Right forelimb (tissue), 1 donor: ENCODE measurements around the gene DCHS2.

Source experiments
- DNase-seq: peaks from one replicate; pipeline ENCODE4 v3.0.0-alpha.2; 2018

The DCHS2 gene

DNA sequence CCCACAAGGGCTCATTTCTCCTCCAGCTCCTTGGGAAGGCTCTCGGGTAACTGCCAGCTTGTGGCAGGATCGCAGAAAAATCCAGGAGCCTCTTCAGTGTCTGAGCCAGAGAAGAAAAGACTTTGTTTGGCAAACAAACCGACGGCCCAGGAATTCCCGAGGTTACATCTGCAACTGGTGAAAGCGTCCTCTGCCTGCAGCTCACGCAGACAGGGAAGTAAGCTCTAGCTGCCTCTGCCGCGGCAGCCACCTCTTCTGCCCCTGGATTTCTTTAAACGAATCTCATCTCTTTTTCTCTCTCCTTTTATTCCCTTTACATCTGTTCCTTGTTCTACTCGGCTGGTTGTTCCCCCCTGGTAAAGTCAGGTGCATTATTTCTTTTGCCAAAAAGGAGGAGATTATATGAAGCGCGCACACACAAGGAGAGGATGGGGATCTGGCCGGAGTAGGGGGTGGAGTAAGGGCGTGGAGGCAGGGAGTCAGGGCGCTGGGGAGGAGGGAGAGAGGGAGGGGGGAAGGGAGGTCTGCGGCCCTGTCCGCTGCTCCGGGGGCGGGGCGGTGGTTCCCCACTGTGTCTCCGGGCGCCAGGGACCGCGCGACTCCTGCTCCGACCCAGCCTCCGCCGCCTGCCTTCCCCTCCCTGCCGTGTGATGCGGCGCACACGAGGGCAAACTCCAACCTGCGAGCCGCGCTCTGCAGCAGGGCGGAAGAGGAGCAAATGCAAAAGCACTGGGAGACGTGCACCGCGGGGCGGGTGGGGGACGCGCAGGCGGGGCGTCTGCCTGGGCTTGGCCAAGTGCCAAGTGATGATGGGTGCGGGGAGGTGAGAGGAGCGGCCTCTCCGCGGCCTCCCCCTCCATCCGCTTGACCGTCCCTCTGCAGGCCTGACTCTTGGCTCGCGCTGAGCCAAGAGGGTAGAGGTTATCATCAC is at the start of gene DCHS2:
Gene DCHS2 (minus strand): TSS at position 459 of the 931 bp plus-strand sequence. CDS start 444 bp downstream, at position 15.
- peak; percentile 72 for DNase-seq

GRCh38 chr4:154534296-154534695 is 42.7 kb upstream of the DCHS2 start:
- no peak for DNase-seq

DNA sequence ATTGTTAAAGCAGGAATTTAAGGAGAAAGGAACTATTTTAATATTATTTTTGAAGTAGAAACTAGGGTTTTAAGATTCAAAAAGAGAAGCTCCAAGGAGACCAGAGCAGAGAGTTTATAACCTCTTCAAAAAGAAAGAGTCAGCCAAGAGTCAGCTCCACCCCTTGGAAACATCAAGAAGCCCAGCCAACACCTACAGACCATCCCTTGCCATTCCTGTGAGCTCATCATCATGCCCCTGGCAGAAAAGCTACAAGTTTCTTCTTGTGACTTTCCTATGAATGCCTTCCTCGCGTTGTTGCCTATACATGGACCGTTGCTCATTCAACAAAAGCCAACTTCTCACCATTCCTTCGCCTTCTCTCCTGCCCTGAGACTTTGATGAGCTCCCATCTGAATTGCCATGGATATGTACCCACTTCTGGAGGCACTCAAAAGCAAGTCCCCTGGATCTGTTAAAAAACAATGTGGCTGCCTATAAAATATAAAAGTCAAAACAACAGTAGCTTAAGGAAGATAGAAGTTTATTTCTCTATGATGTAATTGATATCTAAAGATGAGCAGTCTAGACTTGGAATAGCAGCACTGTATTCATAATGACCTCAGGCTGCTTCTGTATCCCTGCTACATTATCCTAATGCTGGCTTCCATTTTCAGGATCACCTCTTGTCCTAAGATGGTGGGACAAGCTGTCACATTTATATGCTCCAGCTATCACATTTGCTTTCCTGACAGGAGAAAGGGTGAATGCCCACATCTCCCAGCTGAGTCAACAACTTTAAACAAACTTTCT is 38.3 kb upstream of the DCHS2 start:
- DNase-seq: no peak

- no peak for DNase-seq
Observed at GRCh38 chr4:154528869-154529268, 37.3 kb upstream of the DCHS2 start.

- no peak for DNase-seq
Observed at GRCh38 chr4:154527308-154527707, 35.7 kb upstream of the DCHS2 start.

DNA sequence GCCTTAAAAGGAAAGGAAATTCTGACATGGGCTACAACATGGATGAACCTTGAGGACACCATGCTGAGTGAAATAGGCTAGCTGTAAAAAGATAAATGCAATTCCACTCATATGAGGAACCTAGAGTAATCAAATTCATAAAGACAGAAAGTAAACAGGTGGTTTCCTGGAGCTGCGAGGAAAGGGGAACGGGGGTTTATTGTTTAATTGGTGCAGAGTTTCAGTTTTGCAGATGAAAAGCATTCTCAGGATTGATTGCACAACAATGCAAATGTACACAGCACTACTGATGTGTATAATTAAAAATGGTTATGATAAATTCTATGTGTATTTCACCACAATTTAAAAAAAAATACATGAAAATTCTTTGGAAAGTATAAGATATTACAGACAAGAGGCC is 34.6 kb upstream of the DCHS2 start:
- DNase-seq: no peak

- no peak for DNase-seq
Observed at GRCh38 chr4:154521607-154522006, 30.0 kb upstream of the DCHS2 start.

GRCh38 chr4:154519214-154519613 is 27.6 kb upstream of the DCHS2 start:
- no peak for DNase-seq

DNA sequence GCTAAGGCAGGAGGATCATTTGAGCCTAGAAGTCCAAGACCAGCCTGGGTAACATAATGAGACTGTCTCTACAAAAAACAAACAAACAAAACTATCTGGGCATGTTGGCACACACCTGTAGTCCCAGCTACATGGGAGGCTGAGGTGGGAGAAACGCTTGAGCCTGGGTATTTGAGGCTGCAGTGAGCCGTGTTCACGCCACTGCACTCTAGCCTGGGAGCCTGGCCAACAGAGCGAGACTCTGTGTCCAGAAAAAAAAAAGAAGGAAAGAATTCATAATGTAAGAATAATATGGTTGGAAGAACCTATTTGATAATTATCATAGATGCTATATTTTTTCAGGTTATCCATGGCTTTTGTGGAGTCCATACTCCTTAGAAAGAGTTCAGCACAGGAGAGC is 26.0 kb upstream of the DCHS2 start:
- DNase-seq: no peak

DNA sequence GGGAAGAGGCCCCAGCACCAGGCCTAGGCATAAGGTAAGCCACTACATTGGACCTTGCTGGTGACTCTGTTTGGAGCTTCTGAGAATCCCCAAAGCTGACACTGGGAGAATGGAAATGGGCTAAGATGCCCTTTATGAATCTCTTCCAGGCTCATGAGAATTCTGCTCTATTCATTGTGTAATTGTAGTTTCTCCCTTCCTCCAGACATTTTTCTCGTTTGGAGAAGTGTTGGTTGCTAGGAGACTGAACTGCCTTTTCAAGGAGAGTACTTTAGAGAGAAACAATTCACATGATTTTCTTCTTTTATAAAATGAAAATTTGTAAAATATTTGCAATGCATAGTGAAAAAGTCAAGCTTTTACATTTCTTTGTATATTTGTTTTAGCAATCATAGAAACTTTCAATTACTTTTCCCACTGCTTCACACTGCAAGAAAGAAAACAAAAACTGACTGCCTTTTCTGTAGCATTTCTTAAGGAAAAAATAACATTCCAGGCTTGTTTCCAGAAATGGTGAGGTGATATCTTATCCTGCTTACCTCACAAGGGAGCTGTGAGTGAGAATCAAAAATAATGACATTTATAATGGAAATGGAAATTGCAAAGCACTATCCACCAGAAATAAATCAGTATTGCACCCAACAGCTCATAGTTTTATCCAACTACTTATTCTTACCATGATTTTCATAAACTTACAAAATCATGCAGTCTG is 24.9 kb upstream of the DCHS2 start:
- no peak for DNase-seq

DNA sequence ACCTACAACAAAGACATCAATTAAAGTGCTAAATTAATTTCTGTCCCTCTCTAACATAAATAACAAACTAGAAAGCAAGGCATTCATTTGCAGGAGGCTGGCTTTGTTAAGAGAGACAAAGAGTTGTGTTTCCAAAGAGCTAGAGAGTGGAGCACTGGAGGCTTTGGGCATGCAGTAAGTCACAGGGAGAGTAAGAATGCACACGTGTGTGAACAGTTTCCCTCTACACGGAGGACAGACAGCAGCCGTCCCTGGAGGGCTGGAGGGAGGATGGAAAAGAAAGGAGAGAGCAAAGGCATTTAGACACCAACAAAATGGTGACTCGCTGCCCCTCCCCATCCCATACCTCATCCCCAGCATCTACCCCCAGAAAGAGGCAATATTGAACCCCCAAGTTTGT is 20.4 kb upstream of the DCHS2 start:
- DNase-seq: no peak

GRCh38 chr4:154511548-154511947 is 19.9 kb upstream of the DCHS2 start:
- DNase-seq: no peak

DNA sequence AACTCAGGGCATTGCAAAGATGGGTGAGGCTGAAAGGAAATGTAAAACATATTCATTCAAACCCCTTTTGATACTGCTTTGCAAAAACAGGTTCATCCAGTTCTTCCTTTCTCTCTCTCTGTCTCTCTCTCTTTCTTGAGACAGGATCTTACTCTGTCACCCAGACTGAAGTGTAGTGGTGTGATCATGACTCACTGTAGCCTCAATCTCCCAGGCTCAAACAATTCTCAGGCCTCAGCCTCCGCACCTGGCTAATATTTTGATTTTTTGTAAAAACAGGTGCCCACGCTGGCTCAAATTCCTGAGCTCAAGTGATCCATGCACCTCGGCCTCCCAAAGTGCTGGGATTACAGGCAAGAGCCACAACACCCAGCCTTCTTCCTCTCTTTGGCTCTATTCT is 15.6 kb upstream of the DCHS2 start:
- DNase-seq: no peak

DNA sequence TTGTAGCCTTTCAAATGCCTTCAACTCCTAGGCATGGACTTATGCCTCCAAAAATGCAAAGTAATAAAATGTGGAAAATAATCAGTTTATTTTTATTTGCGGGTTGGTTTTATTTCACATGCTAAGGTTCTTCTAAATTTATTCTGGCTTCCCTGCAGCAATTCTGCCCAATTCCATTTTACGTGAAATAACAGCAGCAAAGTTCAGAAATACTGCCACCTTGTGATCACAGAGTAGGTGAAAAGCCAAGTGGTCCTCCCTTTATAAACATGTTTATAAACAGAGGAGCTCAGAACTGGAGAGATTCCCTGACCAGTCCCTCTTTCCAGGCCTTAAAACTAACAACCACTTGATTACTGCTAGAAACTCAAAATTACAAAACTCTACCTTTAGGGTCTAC is 14.7 kb upstream of the DCHS2 start:
- DNase-seq: no peak

- DNase-seq: no peak
Observed at GRCh38 chr4:154503598-154503997, 12.0 kb upstream of the DCHS2 start.

DNA sequence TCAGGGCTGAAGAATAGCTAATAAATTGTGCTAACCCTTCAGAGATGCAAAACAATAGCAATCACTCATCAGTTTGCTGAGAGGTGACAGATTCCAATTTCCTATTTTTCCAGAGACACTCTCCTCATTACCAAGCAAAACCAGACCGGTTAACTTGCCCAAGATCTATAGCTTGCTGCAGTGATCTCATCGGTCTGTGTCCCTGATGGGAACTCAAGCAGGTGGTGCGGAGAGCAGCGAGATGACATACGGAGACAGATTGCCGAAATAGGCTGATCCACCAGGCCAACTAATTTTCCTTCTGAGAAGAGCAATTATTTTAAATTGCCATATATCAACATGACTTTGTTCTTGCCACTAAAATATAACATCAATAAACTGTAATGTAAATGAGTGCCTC is 10.5 kb upstream of the DCHS2 start:
- no peak for DNase-seq

GRCh38 chr4:154497889-154498288 is 6.3 kb upstream of the DCHS2 start:
- DNase-seq: peak; percentile 61

DNA sequence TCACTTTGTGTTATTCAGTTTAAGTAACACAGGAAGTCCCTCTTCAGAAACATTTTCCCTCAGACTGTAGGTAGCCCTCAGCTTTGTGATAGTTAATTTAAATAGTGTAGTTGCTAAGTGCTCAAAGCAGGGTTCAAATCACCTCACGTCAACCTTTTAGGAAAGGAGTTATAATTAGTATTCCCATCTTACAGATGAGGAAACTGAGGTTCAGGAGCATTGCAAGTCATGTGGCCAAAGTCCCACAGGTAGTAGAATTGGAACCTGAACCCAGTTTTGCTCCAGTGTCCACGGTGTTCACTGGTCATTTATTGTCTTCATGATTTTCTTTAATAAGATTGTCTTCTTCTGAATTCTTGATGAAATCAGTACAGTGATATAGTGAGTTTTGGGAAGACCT is 4.3 kb upstream of the DCHS2 start:
- DNase-seq: no peak

DNA sequence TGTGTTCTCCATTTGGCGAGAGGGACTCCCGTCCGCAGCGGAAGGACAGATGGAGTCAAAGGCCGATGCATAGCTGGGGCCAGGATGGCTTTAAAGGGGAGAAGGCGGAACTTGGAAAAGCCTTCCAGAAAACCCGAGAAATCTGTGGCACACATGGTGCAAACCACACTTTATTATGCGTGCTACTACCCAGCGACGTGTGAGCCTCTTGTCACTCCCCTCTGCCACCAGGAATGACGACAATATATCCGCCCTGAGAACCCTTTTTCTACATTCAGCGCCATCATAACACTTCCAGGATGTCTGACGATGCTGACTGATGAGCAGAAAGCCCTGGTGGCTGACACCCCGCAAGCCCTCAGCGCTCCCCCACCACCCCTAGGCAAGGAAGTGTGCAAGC is 689 bp upstream of the DCHS2 start:
- DNase-seq: peak; percentile 60

DNA sequence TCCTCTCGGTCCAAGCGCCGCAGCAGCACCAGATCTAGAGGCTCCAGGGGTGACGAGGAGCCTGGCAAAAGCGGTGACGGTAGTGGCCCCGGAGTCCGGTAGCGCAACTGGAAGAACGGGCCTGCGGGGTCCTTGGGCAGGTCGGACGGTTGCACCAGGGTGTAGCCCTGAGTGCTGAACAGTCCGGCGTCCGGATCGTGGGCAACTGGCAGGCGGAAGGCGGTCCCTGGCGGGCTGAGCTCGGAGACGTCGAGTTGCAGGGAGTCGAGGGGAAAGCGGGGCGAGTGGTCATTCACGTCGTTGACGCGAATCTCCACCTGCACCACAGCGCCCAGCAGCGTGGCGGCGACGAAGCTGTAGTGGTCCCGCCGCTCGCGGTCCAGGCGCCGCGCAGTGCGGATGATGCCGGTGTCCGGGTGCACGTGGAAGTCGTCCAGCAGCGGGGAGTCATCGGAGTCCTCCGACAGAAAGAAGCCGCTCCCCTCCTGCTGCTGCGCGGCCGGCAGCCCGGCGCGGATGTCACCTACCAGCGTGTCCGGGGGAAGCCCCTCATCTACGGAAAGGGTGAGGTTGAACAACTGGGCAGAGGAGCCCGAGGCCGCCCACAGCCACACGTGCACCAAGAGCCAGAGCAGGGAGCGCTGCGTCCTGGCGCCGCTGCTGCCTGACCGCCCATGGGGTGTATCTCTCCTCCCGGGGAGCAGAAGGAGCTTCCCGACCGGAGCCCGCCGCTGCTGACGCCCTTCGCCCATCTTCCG is 837 bp downstream of the DCHS2 start:
- peak; percentile 61 for DNase-seq

GRCh38 chr4:154490234-154490582 is 1.4 kb downstream of the DCHS2 start:
- DNase-seq: no peak

- DNase-seq: no peak
Observed at GRCh38 chr4:154489558-154490233, 1.9 kb downstream of the DCHS2 start.
